Activated CD4-positive, alpha-beta memory T cell treated with anti-CD3 and anti-CD28 coated beads, Interleukin-2, amount 10 ng/mL, durations not matched to agents 7 days and 5 days (primary cell): ENCODE data around the gene RALGAPA2. TPM values are rescaled to one million over a fixed set of nuclear protein-coding genes. Genes with fewer than 3 reads are reported as not detected.
"Not testable (repeated sequence)": the region's sequence is repeated elsewhere in the genome, so short reads cannot be mapped to it uniquely, and the experiment has no call there.

Source experiments
- CTCF ChIA-PET: fragments of 350-600 bp; sonication (Branson Sonifier 250); formaldehyde crosslinking; loops from one replicate; lab custom pipeline; 2021; ENCODE audit warnings: antibody characterized with exemption, inconsistent platforms; lab: Charles Lee
- POLR2A ChIA-PET: fragments of 350-600 bp; sonication (Branson Sonifier 250); formaldehyde crosslinking; loops from one replicate; lab custom pipeline; 2021; ENCODE audit warnings: antibody characterized with exemption; lab: Charles Lee
- DNase-seq: peaks from one replicate; pipeline ENCODE4 v3.0.0-alpha.2; 2020
- H3K27ac Mint-ChIP-seq: one replicate; pipeline ENCODE4 v1.8.0; 2021; ENCODE audit warnings: mild to moderate bottlenecking, mixed read lengths
- H3K27me3 Mint-ChIP-seq: one replicate; pipeline ENCODE4 v1.8.0; 2021; ENCODE audit warnings: mixed read lengths
- H3K36me3 Mint-ChIP-seq: one replicate; pipeline ENCODE4 v1.8.0; 2021; ENCODE audit warnings: low read depth, mixed read lengths
- H3K4me1 Mint-ChIP-seq: one replicate; pipeline ENCODE4 v1.8.0; 2021; ENCODE audit warnings: mixed read lengths
- H3K4me3 Mint-ChIP-seq: one replicate; pipeline ENCODE4 v1.8.0; 2021; ENCODE audit warnings: mild to moderate bottlenecking, mixed read lengths
- H3K9me3 Mint-ChIP-seq: one replicate; pipeline ENCODE4 v1.8.0; 2021; ENCODE audit warnings: mixed read lengths
- total RNA-seq, 2 experiments: library from RNA; stranded (reverse); gene quantifications; one replicate each; pipeline ENCODE4 v1.2.3, GENCODE V29; 2021

Gene RALGAPA2
- total RNA-seq, 2 experiments from 2014 or later: 16.5 to 20.6 TPM

DNA sequence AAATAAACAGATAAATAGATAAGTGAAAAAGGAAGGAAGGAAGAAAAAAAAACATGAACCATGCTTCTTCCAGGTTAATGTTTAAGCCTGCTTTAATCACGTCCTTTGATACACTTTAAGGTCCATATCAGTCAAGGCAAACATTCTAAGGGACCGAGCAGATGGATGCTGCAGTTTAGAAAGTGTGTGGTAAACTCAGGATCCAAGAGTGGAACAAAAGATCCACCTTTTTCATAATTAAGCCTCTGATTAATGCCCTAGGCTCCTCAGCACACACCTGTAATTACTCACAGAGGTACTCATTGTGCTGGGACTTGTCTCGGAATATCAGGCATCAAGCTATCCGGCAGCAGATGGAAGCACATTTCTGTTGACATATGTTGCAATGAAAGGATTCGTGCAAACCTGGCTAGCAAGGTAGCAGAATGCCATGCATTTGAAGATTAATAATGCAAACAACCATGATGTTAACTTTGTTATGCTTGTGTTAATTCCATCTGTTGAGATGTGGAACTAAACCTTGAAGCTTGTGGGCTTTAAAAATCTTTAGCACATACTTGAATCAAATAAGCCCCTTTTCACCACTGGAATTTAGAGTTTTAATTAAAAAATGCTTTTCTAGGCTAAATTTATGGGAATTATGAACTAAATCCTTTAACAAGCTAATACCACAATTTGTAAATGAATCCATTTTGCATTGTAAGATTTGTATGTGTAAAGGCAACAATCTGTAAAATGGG is 163.7 kb downstream of the RALGAPA2 start:
- Mint-ChIP-seq H3K27ac (no peak overlapping the region), H3K36me3 (peaks cover 3% of the 10 kb centered on the region), H3K4me3 (no peak overlapping the region), H3K27me3 (no peaks in the 10 kb centered on the region), H3K9me3 (no peaks in the 10 kb centered on the region), H3K4me1 (peaks cover 14% of the 10 kb centered on the region)
- ChIA-PET POLR2A (no interaction called here), CTCF (no interaction called here)
- no peak for DNase-seq

GRCh38 chr20:20547876-20548266 is 164.6 kb downstream of the RALGAPA2 start:
- no peak for DNase-seq
- H3K36me3 Mint-ChIP-seq: peaks cover 3% of the 10 kb centered on the region
- ChIA-PET POLR2A (no interaction called here), CTCF (interaction anchor here (0.6 to 0.9 kb wide), 2 partner anchors 19 to 251 kb away, joined by 3 read pairs; no protein-coding TSS in a partner anchor)
- H3K27me3 Mint-ChIP-seq: no peaks in the 10 kb centered on the region
- no peak overlapping the region for H3K27ac Mint-ChIP-seq
- no peak overlapping the region for H3K4me3 Mint-ChIP-seq
- peaks cover 14% of the 10 kb centered on the region for H3K4me1 Mint-ChIP-seq
- no peaks in the 10 kb centered on the region for H3K9me3 Mint-ChIP-seq

DNA sequence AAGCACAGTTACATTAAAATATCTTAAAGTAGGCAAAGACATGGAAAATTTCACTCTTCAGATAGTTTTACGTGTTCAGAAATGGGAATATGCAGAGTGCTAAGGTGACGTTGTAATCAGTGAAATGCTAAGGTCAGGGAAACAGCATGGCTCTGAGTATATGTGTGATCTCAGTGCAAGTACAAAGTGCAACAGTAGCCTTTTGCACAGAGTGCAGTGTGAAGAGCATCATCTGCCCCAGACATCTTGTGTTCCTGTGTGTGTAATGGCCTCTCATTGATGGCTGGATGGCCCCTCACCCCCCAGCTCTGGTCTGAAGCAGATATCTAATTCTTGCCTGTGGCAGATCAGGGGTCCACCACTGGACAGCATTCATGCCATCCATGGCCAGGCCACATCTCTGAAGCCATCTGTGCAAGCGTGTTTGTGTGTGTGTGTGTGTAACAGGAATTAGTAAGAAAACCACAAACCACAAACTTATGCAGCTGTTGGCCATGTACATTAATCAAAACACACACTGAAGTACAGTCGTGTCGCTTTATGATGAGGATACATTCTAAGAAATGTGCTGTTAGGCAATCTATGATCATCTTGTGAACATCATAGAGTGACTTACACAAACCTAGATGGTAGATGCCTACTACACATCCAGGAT is 165.1 kb downstream of the RALGAPA2 start:
- no peaks in the 10 kb centered on the region for H3K27me3 Mint-ChIP-seq
- H3K4me3 Mint-ChIP-seq: no peak overlapping the region
- H3K9me3 Mint-ChIP-seq: no peaks in the 10 kb centered on the region
- CTCF ChIA-PET: interaction anchor here (0.6 to 0.9 kb wide), 2 partner anchors 19 to 251 kb away, joined by 3 read pairs; no protein-coding TSS in a partner anchor
- peaks cover 14% of the 10 kb centered on the region for H3K4me1 Mint-ChIP-seq
- no peak for DNase-seq
- POLR2A ChIA-PET: no interaction called here
- peaks cover 3% of the 10 kb centered on the region for H3K36me3 Mint-ChIP-seq
- no peak overlapping the region for H3K27ac Mint-ChIP-seq

GRCh38 chr20:20546402-20546801 is 166.0 kb downstream of the RALGAPA2 start:
- H3K9me3 Mint-ChIP-seq: no peaks in the 10 kb centered on the region
- no peak for DNase-seq
- no peak overlapping the region for H3K27ac Mint-ChIP-seq
- H3K36me3 Mint-ChIP-seq: peaks cover 3% of the 10 kb centered on the region
- H3K27me3 Mint-ChIP-seq: no peaks in the 10 kb centered on the region
- peaks cover 14% of the 10 kb centered on the region for H3K4me1 Mint-ChIP-seq
- H3K4me3 Mint-ChIP-seq: no peak overlapping the region
- CTCF ChIA-PET: no interaction called here
- POLR2A ChIA-PET: no interaction called here

- H3K4me3 Mint-ChIP-seq, CTCF ChIA-PET, H3K9me3 Mint-ChIP-seq, H3K27me3 Mint-ChIP-seq, POLR2A ChIA-PET, H3K27ac Mint-ChIP-seq, H3K36me3 Mint-ChIP-seq, DNase-seq: not testable (repeated sequence)
- peaks cover 14% of the 10 kb centered on the region for H3K4me1 Mint-ChIP-seq
These were observed 169.1 kb downstream of the RALGAPA2 start for GRCh38 chr20:20543348-20543747.

DNA sequence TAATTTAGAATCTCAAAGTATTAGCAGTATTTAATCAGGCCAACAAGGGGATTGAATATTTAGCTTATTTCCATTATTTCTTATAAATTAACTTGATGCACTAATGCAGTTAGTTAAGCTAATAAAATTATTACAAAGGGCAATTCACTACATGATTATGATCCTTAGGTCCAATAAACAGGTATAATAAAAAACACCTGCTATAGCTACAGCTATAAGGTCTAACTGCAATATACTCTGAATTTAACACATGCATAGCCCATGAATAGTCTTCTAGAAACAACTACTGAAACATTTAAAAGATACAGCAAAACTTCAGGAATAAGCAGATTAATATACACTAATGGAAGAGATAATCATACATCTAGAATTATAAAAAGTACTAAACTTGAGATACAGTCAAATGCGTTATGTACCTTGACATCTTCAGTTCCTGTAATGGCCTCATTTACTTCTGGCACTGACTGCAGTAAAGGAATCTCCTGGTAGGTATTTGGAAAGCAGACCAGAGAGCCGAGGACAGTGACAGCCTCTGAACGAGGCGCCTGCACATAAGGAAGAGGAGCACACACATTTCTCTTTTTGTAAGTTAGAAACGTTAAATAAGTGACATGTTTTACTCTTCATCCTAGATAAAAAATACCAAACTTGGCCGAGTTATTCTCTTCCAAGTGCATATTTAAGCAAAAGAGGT is 176.1 kb downstream of the RALGAPA2 start:
- DNase-seq: no peak
- ChIA-PET POLR2A (no interaction called here), CTCF (no interaction called here)
- Mint-ChIP-seq H3K9me3 (no peaks in the 10 kb centered on the region), H3K27ac (no peak overlapping the region), H3K4me3 (no peak overlapping the region), H3K36me3 (no peaks in the 10 kb centered on the region), H3K4me1 (no peaks in the 10 kb centered on the region), H3K27me3 (no peaks in the 10 kb centered on the region)

DNA sequence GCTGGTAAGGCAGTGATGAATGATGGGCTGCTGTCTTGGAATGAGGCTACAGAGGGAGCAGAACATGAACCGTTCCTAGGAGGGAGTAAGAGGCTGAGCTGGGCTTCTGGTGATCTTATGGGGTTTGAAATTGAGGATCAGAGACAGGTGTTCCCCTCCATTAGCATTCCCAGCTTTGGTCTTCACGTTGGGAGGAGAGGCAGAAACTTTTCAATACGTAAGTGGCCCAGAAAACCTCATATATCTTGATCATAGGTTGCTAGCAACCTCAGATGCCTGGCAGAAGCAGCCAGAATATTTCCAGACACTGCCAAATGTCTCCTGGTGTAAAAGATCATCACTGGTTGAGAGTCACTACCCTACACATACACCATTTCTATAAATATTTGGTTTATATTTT is 177.4 kb downstream of the RALGAPA2 start:
- DNase-seq: no peak
- ChIA-PET CTCF (no interaction called here), POLR2A (no interaction called here)
- no peak overlapping the region for H3K27ac Mint-ChIP-seq
- H3K9me3 Mint-ChIP-seq: no peaks in the 10 kb centered on the region
- no peaks in the 10 kb centered on the region for H3K4me1 Mint-ChIP-seq
- no peak overlapping the region for H3K4me3 Mint-ChIP-seq
- H3K27me3 Mint-ChIP-seq: no peaks in the 10 kb centered on the region
- no peaks in the 10 kb centered on the region for H3K36me3 Mint-ChIP-seq

- ChIA-PET POLR2A (no interaction called here), CTCF (no interaction called here)
- no peak overlapping the region for H3K27ac Mint-ChIP-seq
- H3K4me3 Mint-ChIP-seq: no peak overlapping the region
- H3K27me3 Mint-ChIP-seq: no peaks in the 10 kb centered on the region
- no peaks in the 10 kb centered on the region for H3K9me3 Mint-ChIP-seq
- no peak for DNase-seq
- H3K36me3 Mint-ChIP-seq: no peaks in the 10 kb centered on the region
- H3K4me1 Mint-ChIP-seq: no peaks in the 10 kb centered on the region
These were observed 181.2 kb downstream of the RALGAPA2 start for GRCh38 chr20:20531283-20531682.

GRCh38 chr20:20530428-20531151 is 181.9 kb downstream of the RALGAPA2 start:
- POLR2A ChIA-PET: no interaction called here
- CTCF ChIA-PET: no interaction called here
- H3K36me3 Mint-ChIP-seq: no peaks in the 10 kb centered on the region
- no peaks in the 10 kb centered on the region for H3K9me3 Mint-ChIP-seq
- no peak overlapping the region for H3K4me3 Mint-ChIP-seq
- H3K4me1 Mint-ChIP-seq: no peaks in the 10 kb centered on the region
- no peak for DNase-seq
- no peaks in the 10 kb centered on the region for H3K27me3 Mint-ChIP-seq
- no peak overlapping the region for H3K27ac Mint-ChIP-seq

DNA sequence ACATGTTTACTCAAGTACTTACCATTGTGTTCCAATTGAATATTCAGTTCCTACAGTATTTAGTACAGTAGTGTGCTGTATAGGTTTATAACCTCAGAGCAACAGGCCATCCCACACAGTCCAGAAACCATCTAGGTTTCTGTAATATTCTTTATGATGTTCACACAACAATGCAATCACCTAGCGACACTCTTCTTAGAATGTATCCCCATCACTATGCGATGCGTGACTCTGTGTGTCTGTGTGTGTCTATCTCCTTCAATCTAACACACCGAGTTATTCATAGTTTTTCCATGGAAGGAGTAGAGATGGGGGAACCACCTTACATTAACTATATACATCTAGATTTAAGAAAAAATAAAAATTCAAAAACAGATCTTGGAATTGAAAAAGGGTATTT is 182.8 kb downstream of the RALGAPA2 start:
- H3K27me3 Mint-ChIP-seq: no peaks in the 10 kb centered on the region
- POLR2A ChIA-PET: no interaction called here
- no peak overlapping the region for H3K27ac Mint-ChIP-seq
- H3K36me3 Mint-ChIP-seq: no peaks in the 10 kb centered on the region
- H3K9me3 Mint-ChIP-seq: no peaks in the 10 kb centered on the region
- H3K4me3 Mint-ChIP-seq: no peak overlapping the region
- no peak for DNase-seq
- no peaks in the 10 kb centered on the region for H3K4me1 Mint-ChIP-seq
- CTCF ChIA-PET: no interaction called here

DNA sequence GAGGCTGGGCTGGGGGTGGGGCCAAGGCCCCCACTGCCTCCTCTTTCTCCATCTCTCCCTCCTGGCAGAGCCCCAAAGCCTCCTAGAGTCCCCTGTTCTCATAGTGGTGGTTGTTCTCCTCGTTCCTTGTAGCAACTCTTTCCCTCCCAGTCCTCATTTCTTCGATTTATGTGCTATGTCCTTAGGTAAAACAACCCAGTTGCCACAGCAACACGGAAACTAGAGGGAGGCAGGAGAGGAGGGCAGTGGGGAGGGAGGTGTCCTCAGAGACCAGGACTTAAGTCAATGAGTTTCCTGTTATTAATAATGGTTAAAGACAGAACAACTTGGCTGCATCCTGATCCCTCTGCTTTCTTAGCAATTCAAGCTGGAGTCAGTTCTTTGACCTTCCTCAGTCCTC is 183.6 kb downstream of the RALGAPA2 start:
- POLR2A ChIA-PET: no interaction called here
- CTCF ChIA-PET: no interaction called here

GRCh38 chr20:20527661-20528060 is 184.8 kb downstream of the RALGAPA2 start:
- CTCF ChIA-PET: no interaction called here
- H3K36me3 Mint-ChIP-seq: no peaks in the 10 kb centered on the region
- no peaks in the 10 kb centered on the region for H3K27me3 Mint-ChIP-seq
- POLR2A ChIA-PET: no interaction called here
- DNase-seq: no peak
- no peaks in the 10 kb centered on the region for H3K4me1 Mint-ChIP-seq
- no peaks in the 10 kb centered on the region for H3K9me3 Mint-ChIP-seq
- H3K4me3 Mint-ChIP-seq: no peak overlapping the region
- H3K27ac Mint-ChIP-seq: no peak overlapping the region

More for the DNA sequence above, 183.6 kb downstream of the RALGAPA2 start:
- DNase-seq: no peak
- Mint-ChIP-seq H3K27ac (no peak overlapping the region), H3K36me3 (no peaks in the 10 kb centered on the region), H3K9me3 (no peaks in the 10 kb centered on the region), H3K4me1 (no peaks in the 10 kb centered on the region), H3K4me3 (no peak overlapping the region), H3K27me3 (no peaks in the 10 kb centered on the region)

DNA sequence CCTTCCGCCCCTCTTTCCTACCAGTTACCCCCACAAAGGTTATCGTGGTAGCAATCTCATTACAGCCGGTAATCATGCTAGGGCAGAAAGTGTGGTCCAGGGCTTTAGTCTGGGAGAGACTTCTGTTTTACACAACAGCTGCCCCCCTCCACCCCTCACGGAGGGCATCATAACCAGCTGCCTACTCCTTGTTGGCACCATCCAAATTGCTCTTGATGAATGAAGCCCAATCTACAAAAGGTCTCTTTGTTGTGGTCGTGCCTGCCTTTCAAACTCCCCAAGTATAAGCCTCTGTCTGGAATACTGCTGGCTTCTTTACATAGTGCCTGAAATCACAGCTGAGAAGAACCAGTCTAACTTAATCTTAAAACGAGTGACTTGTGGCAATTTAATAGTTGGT is 186.7 kb downstream of the RALGAPA2 start:
- Mint-ChIP-seq H3K36me3 (peaks cover 6% of the 10 kb centered on the region), H3K9me3 (no peaks in the 10 kb centered on the region), H3K27me3 (no peaks in the 10 kb centered on the region), H3K4me3 (no peak overlapping the region), H3K27ac (no peak overlapping the region), H3K4me1 (no peaks in the 10 kb centered on the region)
- no peak for DNase-seq
- ChIA-PET POLR2A (no interaction called here), CTCF (no interaction called here)
